ENCODE results near the gene SYNE2. TPM values are rescaled to one million over a fixed set of nuclear protein-coding genes. Genes with fewer than 3 reads are reported as not detected.

Gene SYNE2
- total RNA-seq, 1 experiment from 2014 or later, result 71.1 TPM

- TF ChIP-seq ATF6 (CRISPR knock-in tag; IDR thresholded peaks at IDR 0.05), result no peak
- no peak for TF ChIP-seq FOXK1 (CRISPR knock-in tag; IDR thresholded peaks at IDR 0.05)
Observed at GRCh38 chr14:63904724-63905123, 51.9 kb downstream of the SYNE2 start (continued).

- ChIA-PET CTCF (no interaction called here), POLR2A (no interaction called here)
- H3K4me1 Mint-ChIP-seq, result peaks cover 49% of the 10 kb centered on the region
- DNase-seq (ENCODE audit: low spot score) (no peak), ATAC-seq (no peak)
- H3K9me3 Mint-ChIP-seq, result peaks cover 11% of the 10 kb centered on the region
- H3K27ac Mint-ChIP-seq, result no peak overlapping the region; the same call in 1 of the 2 replicates
- H3K36me3 Mint-ChIP-seq, result no peaks in the 10 kb centered on the region; the same call in 1 of the 2 replicates
- no peak overlapping the region for H3K4me3 Mint-ChIP-seq
- H3K27me3 Mint-ChIP-seq (ENCODE audit: low read depth), result no peaks in the 10 kb centered on the region
- no peak for TF ChIP-seq ZNF232 (CRISPR knock-in tag; IDR thresholded peaks at IDR 0.05)
- TF ChIP-seq ZNF263 (CRISPR knock-in tag; IDR thresholded peaks at IDR 0.05; ENCODE audit: low read depth), result no peak
- TF ChIP-seq NR2C2 (CRISPR knock-in tag; IDR thresholded peaks at IDR 0.05), result no peak
- TF ChIP-seq FOXJ3 (CRISPR knock-in tag; IDR thresholded peaks at IDR 0.05; ENCODE audit: borderline replicate concordance), result no peak
- no peak for TF ChIP-seq ZNF512 (CRISPR knock-in tag; IDR thresholded peaks at IDR 0.05; ENCODE audit: borderline replicate concordance)
- TF ChIP-seq RORB (CRISPR knock-in tag; IDR thresholded peaks at IDR 0.05), result no peak
- TF ChIP-seq IRF1 (CRISPR knock-in tag; IDR thresholded peaks at IDR 0.05), result no peak
- TF ChIP-seq E2F4 (CRISPR knock-in tag; IDR thresholded peaks at IDR 0.05; ENCODE audit: borderline replicate concordance, low read depth), result no peak
- TF ChIP-seq PREB (CRISPR knock-in tag; IDR thresholded peaks at IDR 0.05; ENCODE audit: borderline replicate concordance), result no peak
- no peak for TF ChIP-seq ZNF416 (CRISPR knock-in tag; IDR thresholded peaks at IDR 0.05)
Observed at GRCh38 chr14:63905370-63905769, 52.6 kb downstream of the SYNE2 start.

- ChIA-PET CTCF (no interaction called here), POLR2A (no interaction called here)
- DNase-seq (ENCODE audit: low spot score), result no peak
- ATAC-seq, result no peak
- peaks cover 46% of the 10 kb centered on the region for H3K4me1 Mint-ChIP-seq
- no peak overlapping the region for H3K27ac Mint-ChIP-seq
- no peaks in the 10 kb centered on the region for H3K27me3 Mint-ChIP-seq (ENCODE audit: low read depth)
- H3K9me3 Mint-ChIP-seq, result peaks cover 8% of the 10 kb centered on the region
- H3K36me3 Mint-ChIP-seq, result no peaks in the 10 kb centered on the region
- no peak overlapping the region for H3K4me3 Mint-ChIP-seq
- no peak for TF ChIP-seq MXD4 (CRISPR knock-in tag; IDR thresholded peaks at IDR 0.05; ENCODE audit: borderline replicate concordance)
- no peak for TF ChIP-seq NFYB (CRISPR knock-in tag; conservative IDR thresholded peaks at IDR 0.05; ENCODE audit: low read depth)
- TF ChIP-seq RELA (CRISPR knock-in tag; IDR thresholded peaks at IDR 0.05; ENCODE audit: borderline replicate concordance), result no peak
- no peak for TF ChIP-seq ZNF281 (CRISPR knock-in tag; IDR thresholded peaks at IDR 0.05)
- TF ChIP-seq FOXJ3 (CRISPR knock-in tag; IDR thresholded peaks at IDR 0.05; ENCODE audit: borderline replicate concordance), result no peak
- no peak for TF ChIP-seq ZNF425 (CRISPR knock-in tag; conservative IDR thresholded peaks at IDR 0.05)
- TF ChIP-seq NFATC4 (CRISPR knock-in tag; IDR thresholded peaks at IDR 0.05), result no peak
- no peak for TF ChIP-seq CTCF (IDR thresholded peaks at IDR 0.05)
Observed at GRCh38 chr14:63908667-63909264, 56.0 kb downstream of the SYNE2 start.
